Activated naive CD8-positive, alpha-beta T cell treated with anti-CD3 and anti-CD28 coated beads for 36 hours (primary cell): Measurements from ENCODE around the gene CYP4F8. TPM values are rescaled to one million over a fixed set of nuclear protein-coding genes. Genes with fewer than 3 reads are reported as not detected.
A peak's percentile ranks its signal among the peaks of the same experiment; 100 is the strongest.
"Not testable (repeated sequence)": the region's sequence is repeated elsewhere in the genome, so short reads cannot be mapped to it uniquely, and the experiment has no call there.

Experiments
- DNase-seq: peaks from one replicate; pipeline ENCODE4 v3.0.0; 2021
- H3K27ac Mint-ChIP-seq: one replicate; pipeline ENCODE4 v1.8.0; 2022; ENCODE audit warnings: mild to moderate bottlenecking, moderate library complexity, mixed read lengths
- H3K27me3 Mint-ChIP-seq: one replicate; pipeline ENCODE4 v1.8.0; 2022; ENCODE audit warnings: mild to moderate bottlenecking, mixed read lengths
- H3K36me3 Mint-ChIP-seq: one replicate; pipeline ENCODE4 v1.8.0; 2021; ENCODE audit warnings: mild to moderate bottlenecking, mixed read lengths
- H3K4me1 Mint-ChIP-seq: one replicate; pipeline ENCODE4 v1.8.0; 2021; ENCODE audit warnings: mixed read lengths
- H3K4me3 Mint-ChIP-seq: one replicate; pipeline ENCODE4 v1.8.0; 2022; ENCODE audit warnings: mild to moderate bottlenecking, moderate library complexity, mixed read lengths
- H3K9me3 Mint-ChIP-seq: one replicate; pipeline ENCODE4 v1.8.0; 2022; ENCODE audit warnings: mixed read lengths
- total RNA-seq, 2 experiments: library from RNA; stranded (reverse); gene quantifications; one replicate each; pipeline ENCODE4 v1.2.3, GENCODE V29; 2021

CYP4F8 gene
- total RNA-seq, 2 experiments from 2014 or later = not detected

DNA sequence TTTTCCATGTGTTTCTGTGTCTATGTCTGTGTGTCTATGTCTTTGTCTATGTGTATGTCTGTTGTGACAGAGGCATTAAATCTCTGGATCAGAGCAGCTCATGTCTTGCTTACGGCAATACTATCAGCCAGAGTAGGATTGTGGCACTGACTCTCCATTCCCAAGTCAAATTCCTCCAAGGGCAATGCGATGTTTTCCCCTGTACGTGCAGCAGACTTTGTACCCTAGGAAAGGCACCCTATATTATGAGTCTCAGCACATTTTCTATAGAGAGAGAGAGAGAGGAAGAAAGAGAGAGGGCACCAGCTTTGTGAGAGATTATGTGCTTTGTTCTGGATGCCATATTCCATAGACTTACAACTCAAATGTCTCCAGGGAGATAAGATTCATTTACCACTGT is 36.8 kb downstream of the CYP4F8 start:
- Mint-ChIP-seq H3K4me3 (no peak overlapping the region), H3K9me3 (no peaks in the 10 kb centered on the region), H3K36me3 (no peaks in the 10 kb centered on the region), H3K27me3 (peaks cover 30% of the 10 kb centered on the region), H3K4me1 (no peaks in the 10 kb centered on the region), H3K27ac (no peak overlapping the region)
- DNase-seq = no peak

DNA sequence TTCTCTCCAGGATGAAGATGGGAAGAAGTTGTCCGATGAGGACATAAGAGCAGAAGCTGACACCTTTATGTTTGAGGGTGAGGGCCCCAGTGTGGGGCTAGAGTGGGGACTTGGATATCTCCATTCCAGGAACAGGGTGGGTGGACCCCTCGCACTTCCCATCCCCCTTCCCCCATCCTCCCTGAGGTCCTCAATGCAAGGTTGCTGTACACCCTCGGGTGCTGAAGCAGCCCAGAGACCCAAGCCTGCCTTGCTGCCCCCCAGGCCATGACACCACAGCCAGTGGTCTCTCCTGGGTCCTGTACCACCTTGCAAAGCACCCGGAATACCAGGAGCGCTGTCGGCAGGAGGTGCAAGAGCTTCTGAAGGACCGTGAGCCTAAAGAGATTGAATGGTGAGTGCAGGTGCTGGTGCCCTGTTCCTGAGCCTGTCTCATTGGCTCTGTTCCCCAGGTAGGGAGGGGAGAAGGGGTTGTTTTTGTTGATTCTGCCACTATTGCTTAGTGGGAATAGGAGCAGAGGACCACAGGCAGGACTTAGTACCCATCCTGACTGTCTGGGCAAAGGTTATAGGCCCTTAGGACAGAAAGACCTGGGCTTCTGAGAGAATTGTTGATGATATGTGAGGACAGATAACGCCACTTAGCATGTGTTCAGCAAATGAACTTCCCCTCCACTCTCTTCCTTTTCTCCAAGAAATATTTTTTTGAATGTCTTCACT is 37.7 kb downstream of the CYP4F8 start:
- H3K9me3 Mint-ChIP-seq = no peaks in the 10 kb centered on the region
- H3K4me3 Mint-ChIP-seq = no peak overlapping the region
- peaks cover 35% of the 10 kb centered on the region for H3K27me3 Mint-ChIP-seq
- H3K27ac Mint-ChIP-seq = no peak overlapping the region
- no peaks in the 10 kb centered on the region for H3K36me3 Mint-ChIP-seq
- DNase-seq = no peak
- no peaks in the 10 kb centered on the region for H3K4me1 Mint-ChIP-seq

- Mint-ChIP-seq H3K36me3 (no peaks in the 10 kb centered on the region), H3K9me3 (no peaks in the 10 kb centered on the region), H3K4me1 (no peaks in the 10 kb centered on the region), H3K27me3 (peaks cover 50% of the 10 kb centered on the region), H3K4me3 (no peak overlapping the region), H3K27ac (no peak overlapping the region)
- no peak for DNase-seq
These were observed 41.4 kb downstream of the CYP4F8 start for GRCh38 chr19:15656467-15656866.

GRCh38 chr19:15663247-15663646 is 48.2 kb downstream of the CYP4F8 start:
- H3K36me3 Mint-ChIP-seq = no peaks in the 10 kb centered on the region
- no peak for DNase-seq
- H3K4me3 Mint-ChIP-seq = no peak overlapping the region
- H3K27me3 Mint-ChIP-seq = peaks cover 13% of the 10 kb centered on the region
- no peaks in the 10 kb centered on the region for H3K9me3 Mint-ChIP-seq
- no peaks in the 10 kb centered on the region for H3K4me1 Mint-ChIP-seq
- H3K27ac Mint-ChIP-seq = no peak overlapping the region

GRCh38 chr19:15666186-15666585 is 51.2 kb downstream of the CYP4F8 start:
- H3K4me1 Mint-ChIP-seq = no peaks in the 10 kb centered on the region
- H3K27me3 Mint-ChIP-seq = peaks cover 3% of the 10 kb centered on the region
- DNase-seq = no peak
- no peak overlapping the region for H3K4me3 Mint-ChIP-seq
- H3K9me3 Mint-ChIP-seq = no peaks in the 10 kb centered on the region
- H3K27ac Mint-ChIP-seq = no peak overlapping the region
- H3K36me3 Mint-ChIP-seq = no peaks in the 10 kb centered on the region

- no peaks in the 10 kb centered on the region for H3K9me3 Mint-ChIP-seq
- H3K27me3 Mint-ChIP-seq = peaks cover 3% of the 10 kb centered on the region
- H3K4me3 Mint-ChIP-seq = no peak overlapping the region
- H3K36me3 Mint-ChIP-seq = no peaks in the 10 kb centered on the region
- DNase-seq = no peak
- H3K27ac Mint-ChIP-seq = no peak overlapping the region
- H3K4me1 Mint-ChIP-seq = no peaks in the 10 kb centered on the region
These were observed 51.9 kb downstream of the CYP4F8 start for GRCh38 chr19:15666883-15667282.

- peaks cover 13% of the 10 kb centered on the region for H3K4me1 Mint-ChIP-seq
- no peak overlapping the region for H3K27ac Mint-ChIP-seq
- H3K4me3 Mint-ChIP-seq = no peak overlapping the region
- no peak for DNase-seq
- no peaks in the 10 kb centered on the region for H3K27me3 Mint-ChIP-seq
- no peaks in the 10 kb centered on the region for H3K9me3 Mint-ChIP-seq
- no peaks in the 10 kb centered on the region for H3K36me3 Mint-ChIP-seq
These were observed 54.4 kb downstream of the CYP4F8 start for GRCh38 chr19:15669440-15669839.

DNA sequence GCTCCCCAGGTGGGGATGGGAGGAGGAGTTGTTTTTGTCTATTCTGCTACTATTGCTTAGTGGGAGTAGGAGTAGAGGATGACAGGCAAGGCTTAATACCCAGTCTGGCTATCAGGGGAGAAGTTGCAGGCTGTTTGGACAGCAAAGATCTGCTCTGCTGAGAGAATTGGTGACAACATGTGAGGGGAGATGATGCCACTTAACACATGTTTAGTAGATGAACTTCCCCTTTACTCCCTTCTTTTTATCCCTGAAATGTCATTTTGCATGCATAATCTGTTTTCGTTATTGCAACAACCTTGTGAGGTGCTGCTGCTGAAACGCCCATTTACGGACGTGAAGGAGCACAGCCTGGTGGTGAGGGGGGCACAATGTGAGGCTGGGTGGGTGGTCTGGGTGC is 54.9 kb downstream of the CYP4F8 start:
- H3K4me3 Mint-ChIP-seq = no peak overlapping the region
- no peaks in the 10 kb centered on the region for H3K27me3 Mint-ChIP-seq
- H3K4me1 Mint-ChIP-seq = peaks cover 13% of the 10 kb centered on the region
- no peak overlapping the region for H3K27ac Mint-ChIP-seq
- DNase-seq = no peak
- H3K9me3 Mint-ChIP-seq = no peaks in the 10 kb centered on the region
- H3K36me3 Mint-ChIP-seq = no peaks in the 10 kb centered on the region

- Mint-ChIP-seq H3K27me3 (no peaks in the 10 kb centered on the region), H3K9me3 (no peaks in the 10 kb centered on the region), H3K4me1 (peaks cover 13% of the 10 kb centered on the region), H3K4me3 (no peak overlapping the region), H3K36me3 (no peaks in the 10 kb centered on the region), H3K27ac (no peak overlapping the region)
- DNase-seq = no peak
These were observed 56.3 kb downstream of the CYP4F8 start for GRCh38 chr19:15671237-15671821.

- no peaks in the 10 kb centered on the region for H3K27me3 Mint-ChIP-seq
- no peak overlapping the region for H3K27ac Mint-ChIP-seq
- H3K36me3 Mint-ChIP-seq = no peaks in the 10 kb centered on the region
- H3K9me3 Mint-ChIP-seq = no peaks in the 10 kb centered on the region
- H3K4me3 Mint-ChIP-seq = no peak overlapping the region
- H3K4me1 Mint-ChIP-seq = peaks cover 13% of the 10 kb centered on the region
- DNase-seq = no peak
These were observed 57.0 kb downstream of the CYP4F8 start for GRCh38 chr19:15671891-15672579.

GRCh38 chr19:15672580-15673175 is 57.7 kb downstream of the CYP4F8 start, which contains the start of gene CYP4F12:
TSS of gene CYP4F12 (plus strand) at chr19:15673087. CDS start at chr19:15673530, 443 bp downstream.
- H3K9me3 Mint-ChIP-seq = no peaks in the 10 kb centered on the region
- no peaks in the 10 kb centered on the region for H3K27me3 Mint-ChIP-seq
- H3K4me3 Mint-ChIP-seq = no peak within 1 kb of the TSS
- DNase-seq = peak; percentile 17
- H3K27ac Mint-ChIP-seq = peak within 1 kb of the TSS; percentile 50
- no peaks in the 10 kb centered on the region for H3K36me3 Mint-ChIP-seq
- peaks cover 13% of the 10 kb centered on the region for H3K4me1 Mint-ChIP-seq

- no peak for DNase-seq
- H3K27ac Mint-ChIP-seq = peak overlapping the region; percentile 50
These were observed 58.2 kb downstream of the CYP4F8 start for GRCh38 chr19:15673176-15673654.

DNA sequence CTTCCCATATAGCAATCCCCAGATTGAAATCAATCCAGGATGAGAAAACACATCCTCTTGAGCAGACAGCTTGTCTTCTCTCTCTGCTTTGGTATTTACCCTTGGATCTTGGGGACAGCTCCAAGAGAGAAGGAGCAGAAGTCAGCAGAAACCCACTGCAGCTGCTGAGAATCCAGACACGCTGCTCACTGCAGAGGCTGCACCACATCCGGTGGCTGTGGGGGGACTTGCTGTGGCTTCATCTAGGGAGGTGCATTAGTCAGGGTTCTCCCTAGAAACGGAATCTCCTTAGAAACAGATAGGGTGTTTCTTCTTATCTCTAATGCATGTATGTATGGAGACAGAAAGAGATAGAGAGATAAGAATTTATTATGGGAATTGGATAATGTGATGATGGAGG is 60.5 kb downstream of the CYP4F8 start:
- no peak overlapping the region for H3K4me3 Mint-ChIP-seq
- peaks cover 5% of the 10 kb centered on the region for H3K27me3 Mint-ChIP-seq
- no peaks in the 10 kb centered on the region for H3K9me3 Mint-ChIP-seq
- no peaks in the 10 kb centered on the region for H3K36me3 Mint-ChIP-seq
- no peak overlapping the region for H3K27ac Mint-ChIP-seq
- peaks cover 13% of the 10 kb centered on the region for H3K4me1 Mint-ChIP-seq
- no peak for DNase-seq

More at GRCh38 chr19:15673176-15673654, 58.2 kb downstream of the CYP4F8 start:
- H3K9me3 Mint-ChIP-seq = no peaks in the 10 kb centered on the region
- H3K27me3 Mint-ChIP-seq = no peaks in the 10 kb centered on the region
- no peak overlapping the region for H3K4me3 Mint-ChIP-seq
- no peaks in the 10 kb centered on the region for H3K36me3 Mint-ChIP-seq
- H3K4me1 Mint-ChIP-seq = peaks cover 13% of the 10 kb centered on the region

DNA sequence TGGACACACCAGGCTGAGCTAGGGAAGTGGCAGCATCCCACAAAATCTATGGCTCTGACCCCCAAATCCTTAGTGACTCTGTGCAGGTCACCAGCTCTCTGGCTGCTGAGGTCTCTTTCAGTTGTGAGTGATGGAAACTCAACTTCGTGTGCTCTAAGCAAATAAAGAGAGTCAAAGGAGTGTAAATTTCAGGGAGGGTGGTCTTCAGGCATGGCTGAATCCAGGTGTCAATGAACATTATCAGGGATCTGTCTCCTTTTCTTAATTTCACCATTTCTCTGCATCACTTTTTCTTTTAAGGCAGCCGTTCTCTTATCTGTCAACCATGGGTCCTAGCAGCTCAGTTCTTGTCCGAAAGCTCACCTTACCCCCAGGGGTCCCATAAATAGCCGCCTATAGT is 64.1 kb downstream of the CYP4F8 start:
- H3K27me3 Mint-ChIP-seq = peaks cover 14% of the 10 kb centered on the region
- no peak for DNase-seq
- no peaks in the 10 kb centered on the region for H3K4me1 Mint-ChIP-seq
- no peak overlapping the region for H3K4me3 Mint-ChIP-seq
- no peak overlapping the region for H3K27ac Mint-ChIP-seq
- H3K36me3 Mint-ChIP-seq = no peaks in the 10 kb centered on the region
- H3K9me3 Mint-ChIP-seq = no peaks in the 10 kb centered on the region

DNA sequence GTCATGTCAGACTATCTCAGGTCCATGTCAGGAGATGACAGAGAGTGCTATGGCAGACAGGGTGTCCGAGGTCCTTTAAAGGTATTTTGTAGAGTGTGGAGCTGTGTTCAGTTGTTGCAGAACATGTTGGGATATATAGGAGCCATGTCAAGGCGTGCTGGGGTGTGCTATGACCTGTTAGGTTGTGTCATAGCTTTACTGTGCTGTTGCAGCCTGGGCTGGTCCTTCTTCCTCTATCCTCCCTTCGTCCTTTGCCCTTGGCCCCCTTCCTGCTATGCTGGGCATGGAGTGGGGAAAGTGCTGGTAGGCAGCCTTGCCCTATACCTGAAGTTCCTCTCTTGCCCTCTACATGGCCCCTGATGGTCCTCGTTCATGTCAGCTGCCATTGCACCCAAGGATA is 64.8 kb downstream of the CYP4F8 start:
- not testable (repeated sequence) for DNase-seq, H3K4me1 Mint-ChIP-seq, H3K36me3 Mint-ChIP-seq, H3K9me3 Mint-ChIP-seq, H3K4me3 Mint-ChIP-seq, H3K27ac Mint-ChIP-seq
- H3K27me3 Mint-ChIP-seq = peaks cover 18% of the 10 kb centered on the region
